HUES6 (cell line): ENCODE results near the gene ATP7B.

Experiments used
- H3K27ac ChIP-seq: 2 replicates; pipeline ENCODE4 v1.7.0; 2013; ENCODE audit warnings: low read depth, mild to moderate bottlenecking, low read length, inconsistent platforms
- H3K27me3 ChIP-seq: 2 replicates; pipeline ENCODE4 v1.6.1; 2013; ENCODE audit warnings: low read length; ENCODE audit not compliant: control insufficient read depth, insufficient read depth
- H3K36me3 ChIP-seq: 2 replicates; pipeline ENCODE4 v1.6.1; 2013; ENCODE audit warnings: low read length; ENCODE audit not compliant: control insufficient read depth, insufficient read depth
- H3K4me1 ChIP-seq: 2 replicates; pipeline ENCODE4 v1.6.1; 2013; ENCODE audit warnings: low read length; ENCODE audit not compliant: control insufficient read depth, insufficient read depth
- H3K4me3 ChIP-seq: 2 replicates; pipeline ENCODE4 v1.5.1; 2013; ENCODE audit warnings: low read depth, low read length
- H3K9ac ChIP-seq: one replicate; pipeline ENCODE4 v1.6.1; 2013; ENCODE audit warnings: mild to moderate bottlenecking, low read length
- H3K9me3 ChIP-seq: 2 replicates; pipeline ENCODE4 v1.6.1; 2013; ENCODE audit warnings: low read depth, low read length; ENCODE audit not compliant: control insufficient read depth, insufficient read depth

Gene ATP7B

DNA sequence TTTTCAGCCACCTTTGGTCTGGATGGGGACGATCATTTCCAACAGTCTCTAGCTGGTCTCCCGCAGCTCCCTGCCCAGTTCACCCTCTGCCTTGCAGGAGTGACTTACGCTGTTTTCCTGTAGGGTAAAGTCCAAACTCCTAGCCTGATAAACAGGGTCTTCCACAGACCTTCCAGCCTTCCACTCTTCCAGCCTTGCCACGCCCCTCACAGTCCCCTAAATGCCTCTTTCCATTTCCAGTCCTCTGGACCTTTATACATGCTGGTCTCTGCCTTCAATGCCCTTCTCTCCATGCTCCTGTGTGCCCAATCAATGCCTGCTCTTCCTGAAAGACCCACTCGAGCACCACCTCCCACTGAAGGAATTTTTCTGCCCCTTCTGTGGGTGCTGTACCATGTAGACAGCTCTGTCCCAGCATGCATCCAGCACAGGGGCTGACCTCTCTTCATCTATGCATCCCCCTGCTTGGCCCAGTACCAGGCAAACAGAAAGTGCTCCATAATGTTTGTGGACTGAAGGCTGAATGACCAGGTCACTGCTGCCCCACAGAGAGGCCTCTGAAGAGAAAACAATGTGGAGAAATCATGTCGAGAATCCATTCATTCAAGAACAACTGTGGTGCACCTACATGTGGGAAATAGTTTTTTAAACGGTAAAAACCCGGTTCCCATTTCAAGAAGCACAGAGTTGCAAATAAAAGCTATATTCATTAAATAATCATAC lies 4.6 kb downstream of the ATP7B start:
- H3K4me3 ChIP-seq, result no peak overlapping the region
- no peak overlapping the region for H3K27ac ChIP-seq
- H3K9ac ChIP-seq, result no peak overlapping the region
- H3K36me3 ChIP-seq, result no peaks in the 10 kb centered on the region
- peaks cover 6% of the 10 kb centered on the region; the same call in 1 of the 2 replicates for H3K4me1 ChIP-seq
- H3K27me3 ChIP-seq, result peaks cover 28% of the 10 kb centered on the region
- H3K9me3 ChIP-seq, result peaks cover 8% of the 10 kb centered on the region; the same call in 1 of the 2 replicates

- Histone ChIP-seq H3K4me1 (peaks cover 8% of the 10 kb centered on the region; the same call in 1 of the 2 replicates), H3K9ac (no peak overlapping the region), H3K27ac (no peak overlapping the region), H3K4me3 (no peak overlapping the region), H3K27me3 (peaks cover 21% of the 10 kb centered on the region), H3K9me3 (peaks cover 8% of the 10 kb centered on the region; the same call in 1 of the 2 replicates), H3K36me3 (no peaks in the 10 kb centered on the region)
These were observed 5.3 kb downstream of the ATP7B start for GRCh38 chr13:52005841-52006522.

DNA sequence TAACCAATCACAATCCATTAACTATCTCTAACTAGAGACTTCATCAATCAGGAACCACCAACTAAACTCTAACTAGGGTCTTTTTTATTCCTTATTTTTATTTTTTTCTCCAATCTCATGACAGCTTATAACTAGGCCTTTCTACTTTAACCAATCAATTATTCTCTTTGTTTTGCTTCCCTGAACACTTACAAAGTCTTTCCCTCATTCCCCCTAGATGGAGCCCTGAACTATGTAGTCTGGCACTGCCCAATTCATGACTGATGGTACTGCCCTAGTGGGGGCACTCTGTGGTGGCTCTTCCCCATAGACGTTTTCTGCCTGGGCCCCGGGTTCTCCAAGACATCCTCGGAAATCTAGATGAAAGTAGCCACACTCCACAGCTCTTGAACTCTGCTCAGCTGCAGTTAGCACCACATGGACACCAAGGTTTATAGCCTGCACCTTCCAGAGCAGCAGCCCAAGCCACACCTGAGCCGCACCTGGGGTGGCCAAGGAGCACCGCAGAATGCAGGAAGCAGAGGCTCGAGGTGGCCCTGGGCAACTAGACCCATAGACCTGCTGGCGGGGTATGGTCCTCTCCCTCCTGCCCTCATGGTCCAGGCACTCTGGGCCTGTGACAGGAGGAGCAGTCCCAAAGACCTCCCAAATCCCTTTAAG lies 6.6 kb downstream of the ATP7B start:
- Histone ChIP-seq H3K9ac (no peak overlapping the region), H3K36me3 (no peaks in the 10 kb centered on the region), H3K9me3 (peaks cover 8% of the 10 kb centered on the region; the same call in 1 of the 2 replicates), H3K27me3 (peaks cover 8% of the 10 kb centered on the region), H3K4me3 (no peak overlapping the region), H3K27ac (no peak overlapping the region), H3K4me1 (peaks cover 9% of the 10 kb centered on the region; the same call in 1 of the 2 replicates)

DNA sequence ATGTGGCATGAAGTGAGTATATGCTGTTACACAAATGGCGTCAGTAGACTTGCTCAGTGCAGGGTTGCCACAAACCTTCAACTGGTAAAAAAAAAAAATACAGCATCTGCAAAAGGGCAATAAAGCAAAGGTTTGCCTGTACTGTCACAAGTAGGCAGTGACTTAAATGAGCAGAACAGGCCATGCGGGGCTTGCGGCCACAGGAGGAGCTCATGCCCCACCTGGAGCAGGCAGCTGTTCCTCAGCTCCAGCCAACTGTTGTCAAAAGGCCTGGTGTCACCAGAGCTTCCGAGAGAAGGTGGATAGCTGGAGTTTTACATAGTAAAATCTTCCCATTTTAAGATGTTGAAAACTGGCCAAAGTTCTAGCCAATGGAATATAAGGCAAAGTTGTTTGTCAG lies 7.7 kb downstream of the ATP7B start:
- Histone ChIP-seq H3K27ac (no peak overlapping the region), H3K27me3 (no peaks in the 10 kb centered on the region; the same call in 1 of the 2 replicates), H3K9ac (no peak overlapping the region), H3K36me3 (no peaks in the 10 kb centered on the region), H3K4me1 (peaks cover 20% of the 10 kb centered on the region; the same call in 1 of the 2 replicates), H3K9me3 (peaks cover 8% of the 10 kb centered on the region; the same call in 1 of the 2 replicates), H3K4me3 (no peak overlapping the region)

DNA sequence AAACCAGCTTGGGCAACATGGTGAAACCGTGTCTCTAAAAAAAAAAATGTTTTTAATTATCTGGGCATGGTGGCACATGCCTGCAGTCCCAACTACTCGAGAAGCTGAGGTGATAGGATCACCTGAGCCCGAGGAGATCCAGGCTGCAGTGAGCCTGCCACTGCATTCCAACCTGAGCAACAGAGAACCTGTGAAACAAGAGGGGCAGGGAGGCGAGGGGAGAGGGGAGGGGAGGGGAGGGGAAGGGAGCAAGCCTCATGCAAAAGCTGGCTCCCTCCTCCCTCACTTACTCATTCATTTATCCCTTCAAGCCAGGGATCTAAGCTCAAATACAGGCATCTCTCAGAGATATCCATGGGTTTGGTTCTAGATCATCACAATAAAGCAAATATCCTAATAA lies 8.9 kb downstream of the ATP7B start:
- H3K27me3 ChIP-seq, result no peaks in the 10 kb centered on the region; the same call in 1 of the 2 replicates
- H3K4me3 ChIP-seq, result no peak overlapping the region
- H3K4me1 ChIP-seq, result peaks cover 31% of the 10 kb centered on the region
- H3K9ac ChIP-seq, result no peak overlapping the region
- H3K27ac ChIP-seq, result no peak overlapping the region
- no peaks in the 10 kb centered on the region for H3K36me3 ChIP-seq
- peaks cover 8% of the 10 kb centered on the region; the same call in 1 of the 2 replicates for H3K9me3 ChIP-seq

DNA sequence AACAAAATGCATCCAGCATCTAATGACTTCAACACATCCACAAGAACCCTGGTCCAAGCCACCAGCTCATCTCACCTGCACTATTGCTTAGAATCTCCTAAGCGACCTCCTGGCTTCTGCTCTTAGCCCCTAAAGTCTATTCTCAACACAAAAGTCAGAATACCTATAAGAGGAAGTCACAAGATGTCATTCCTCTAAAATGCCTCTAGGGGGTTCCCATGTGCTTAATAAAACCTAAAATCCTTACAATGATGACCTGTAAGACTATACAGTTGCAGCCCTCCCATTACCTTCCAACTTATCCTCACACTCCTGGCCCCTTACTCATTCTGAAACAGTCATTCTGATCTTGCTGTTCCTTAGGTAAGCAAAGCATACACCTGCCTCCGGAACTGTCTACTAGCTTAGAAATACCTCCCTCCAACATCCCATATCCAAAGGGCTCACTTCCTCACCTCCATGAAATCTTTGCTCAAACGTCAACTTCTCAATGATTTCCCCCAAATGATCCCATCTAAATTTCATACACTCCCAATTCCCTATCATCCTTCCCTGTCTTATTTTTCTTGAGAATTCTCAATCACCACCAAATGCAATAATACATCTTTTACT lies 10.0 kb downstream of the ATP7B start:
- Histone ChIP-seq H3K9me3 (peaks cover 2% of the 10 kb centered on the region; the same call in 1 of the 2 replicates), H3K9ac (no peak overlapping the region), H3K27me3 (no peaks in the 10 kb centered on the region; the same call in 1 of the 2 replicates), H3K4me3 (no peak overlapping the region), H3K36me3 (no peaks in the 10 kb centered on the region), H3K4me1 (peaks cover 34% of the 10 kb centered on the region), H3K27ac (no peak overlapping the region)

- Histone ChIP-seq H3K4me1 (peaks cover 42% of the 10 kb centered on the region), H3K4me3 (no peak overlapping the region), H3K9me3 (no peaks in the 10 kb centered on the region), H3K36me3 (no peaks in the 10 kb centered on the region), H3K9ac (no peak overlapping the region), H3K27me3 (peaks cover 4% of the 10 kb centered on the region; the same call in 1 of the 2 replicates), H3K27ac (no peak overlapping the region)
These were observed 11.3 kb downstream of the ATP7B start for GRCh38 chr13:51999921-52000320.

DNA sequence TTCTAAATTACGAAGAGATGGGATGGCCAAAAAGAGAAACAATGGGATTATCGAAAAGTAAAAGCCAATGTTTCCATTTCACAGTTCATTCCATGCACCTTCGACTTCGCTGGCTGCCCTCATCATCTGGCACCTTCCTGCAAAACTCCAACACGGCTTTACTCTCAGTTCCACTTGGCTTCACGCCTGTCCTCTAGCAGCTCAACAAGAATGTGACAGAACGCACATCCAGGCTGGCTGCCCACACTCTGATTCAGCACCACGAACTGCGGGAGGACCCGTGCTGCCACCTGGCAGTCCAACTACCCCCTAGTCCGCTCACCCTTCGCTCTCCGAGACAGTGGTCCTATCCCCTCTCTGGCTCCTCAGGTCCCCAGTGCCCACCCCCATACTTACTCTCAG lies 11.7 kb downstream of the ATP7B start:
- Histone ChIP-seq H3K4me1 (peaks cover 42% of the 10 kb centered on the region), H3K27me3 (peaks cover 4% of the 10 kb centered on the region; the same call in 1 of the 2 replicates), H3K27ac (no peak overlapping the region), H3K9me3 (no peaks in the 10 kb centered on the region), H3K9ac (no peak overlapping the region), H3K36me3 (no peaks in the 10 kb centered on the region), H3K4me3 (no peak overlapping the region)

- H3K27ac ChIP-seq, result no peak overlapping the region
- no peak overlapping the region for H3K9ac ChIP-seq
- peaks cover 42% of the 10 kb centered on the region for H3K4me1 ChIP-seq
- no peak overlapping the region for H3K4me3 ChIP-seq
- no peaks in the 10 kb centered on the region for H3K36me3 ChIP-seq
- peaks cover 4% of the 10 kb centered on the region; the same call in 1 of the 2 replicates for H3K27me3 ChIP-seq
- H3K9me3 ChIP-seq, result no peaks in the 10 kb centered on the region
These were observed 12.3 kb downstream of the ATP7B start for GRCh38 chr13:51998723-51999509.

GRCh38 chr13:51997641-51998330 lies 13.5 kb downstream of the ATP7B start:
- no peak overlapping the region for H3K27ac ChIP-seq
- no peak overlapping the region for H3K9ac ChIP-seq
- peaks cover 4% of the 10 kb centered on the region; the same call in 1 of the 2 replicates for H3K27me3 ChIP-seq
- no peaks in the 10 kb centered on the region for H3K9me3 ChIP-seq
- H3K4me3 ChIP-seq, result no peak overlapping the region
- H3K36me3 ChIP-seq, result no peaks in the 10 kb centered on the region
- H3K4me1 ChIP-seq, result peaks cover 42% of the 10 kb centered on the region
